Cerebellar nuclear complex (tissue), 1 donor: ENCODE data around the gene PCED1B.

Experiments used
- DNase-seq, 2 experiments: peaks; one replicate each; lab custom pipeline; 2025; lab: John Stamatoyannopoulos, UW

Gene PCED1B

GRCh38 chr12:47231456-47231855 is 152.0 kb downstream of the PCED1B start:
- DNase-seq = no peak

GRCh38 chr12:47234576-47235141 is 155.2 kb downstream of the PCED1B start:
- DNase-seq = no peak

- DNase-seq = no peak
Observed at GRCh38 chr12:47235258-47236040, 156.0 kb downstream of the PCED1B start.

GRCh38 chr12:47236109-47236714 is 156.8 kb downstream of the PCED1B start:
- no peak for DNase-seq

GRCh38 chr12:47237751-47238211 is 158.4 kb downstream of the PCED1B start:
- no peak for DNase-seq

- DNase-seq = no peak
Observed at GRCh38 chr12:47238669-47239114, 159.3 kb downstream of the PCED1B start.

- no peak for DNase-seq
Observed at GRCh38 chr12:47242426-47242825, 163.0 kb downstream of the PCED1B start.

GRCh38 chr12:47244835-47245234 is 165.4 kb downstream of the PCED1B start:
- DNase-seq = no peak

- no peak for DNase-seq
Observed at GRCh38 chr12:47245623-47246022, 166.2 kb downstream of the PCED1B start.

GRCh38 chr12:47247418-47247817 is 168.0 kb downstream of the PCED1B start:
- no peak for DNase-seq

GRCh38 chr12:47249082-47249481 is 169.7 kb downstream of the PCED1B start:
- no peak for DNase-seq

- no peak for DNase-seq
Observed at GRCh38 chr12:47249719-47250357, 170.4 kb downstream of the PCED1B start.

GRCh38 chr12:47251919-47252318 is 172.5 kb downstream of the PCED1B start:
- no peak for DNase-seq

GRCh38 chr12:47264951-47265350 is 185.5 kb downstream of the PCED1B start:
- DNase-seq = no peak

- DNase-seq = no peak
Observed at GRCh38 chr12:47265391-47265790, 186.0 kb downstream of the PCED1B start.

- no peak for DNase-seq
Observed at GRCh38 chr12:47267571-47267970, 188.2 kb downstream of the PCED1B start.

GRCh38 chr12:47268501-47269454 is 189.4 kb downstream of the PCED1B start:
- no peak for DNase-seq

- DNase-seq = no peak
Observed at GRCh38 chr12:47269916-47270315, 190.5 kb downstream of the PCED1B start.

GRCh38 chr12:47270782-47271664 is 191.6 kb downstream of the PCED1B start:
- no peak for DNase-seq

- no peak for DNase-seq
Observed at GRCh38 chr12:47271800-47272239, 192.4 kb downstream of the PCED1B start.
